ENCODE measurements around the gene RMND5B.

GRCh38 chr5:178107756-178108310 lies 23.0 kb upstream of the RMND5B start:
- TF ChIP-seq GABPA (IDR thresholded peaks at IDR 0.05 in 1 of 2, conservative IDR thresholded peaks at IDR 0.05 in 1 of 2) (no peak), REST (IDR thresholded peaks at IDR 0.05) (no peak), CTCF (IDR thresholded peaks at IDR 0.05; ENCODE audit: low read depth, low read length, missing input control) (no peak), HNF4G (IDR thresholded peaks at IDR 0.05) (no peak), SP1 (IDR thresholded peaks at IDR 0.05) (no peak), MAX (IDR thresholded peaks at IDR 0.05) (no peak), RAD21 (IDR thresholded peaks at IDR 0.05) (no peak), JUND (IDR thresholded peaks at IDR 0.05) (no peak), YY1 (IDR thresholded peaks at IDR 0.05) (no peak), EGR1 (IDR thresholded peaks at IDR 0.05; ENCODE audit: low read depth in 2 of 2) (no peak), FOXA1 (IDR thresholded peaks at IDR 0.05) (no peak), HNF4A (conservative IDR thresholded peaks at IDR 0.05) (no peak), RXRA (IDR thresholded peaks at IDR 0.05) (no peak), ATF3 (IDR thresholded peaks at IDR 0.05) (no peak)

All from liver (tissue), 3 donors.